ENCODE measurements around the gene MOB1A. TPM values are rescaled to one million over a fixed set of nuclear protein-coding genes. Genes with fewer than 3 reads are reported as not detected.

The MOB1A gene
- total and polyA plus RNA-seq, 2 donors, result 50.1 to 164 TPM

DNA sequence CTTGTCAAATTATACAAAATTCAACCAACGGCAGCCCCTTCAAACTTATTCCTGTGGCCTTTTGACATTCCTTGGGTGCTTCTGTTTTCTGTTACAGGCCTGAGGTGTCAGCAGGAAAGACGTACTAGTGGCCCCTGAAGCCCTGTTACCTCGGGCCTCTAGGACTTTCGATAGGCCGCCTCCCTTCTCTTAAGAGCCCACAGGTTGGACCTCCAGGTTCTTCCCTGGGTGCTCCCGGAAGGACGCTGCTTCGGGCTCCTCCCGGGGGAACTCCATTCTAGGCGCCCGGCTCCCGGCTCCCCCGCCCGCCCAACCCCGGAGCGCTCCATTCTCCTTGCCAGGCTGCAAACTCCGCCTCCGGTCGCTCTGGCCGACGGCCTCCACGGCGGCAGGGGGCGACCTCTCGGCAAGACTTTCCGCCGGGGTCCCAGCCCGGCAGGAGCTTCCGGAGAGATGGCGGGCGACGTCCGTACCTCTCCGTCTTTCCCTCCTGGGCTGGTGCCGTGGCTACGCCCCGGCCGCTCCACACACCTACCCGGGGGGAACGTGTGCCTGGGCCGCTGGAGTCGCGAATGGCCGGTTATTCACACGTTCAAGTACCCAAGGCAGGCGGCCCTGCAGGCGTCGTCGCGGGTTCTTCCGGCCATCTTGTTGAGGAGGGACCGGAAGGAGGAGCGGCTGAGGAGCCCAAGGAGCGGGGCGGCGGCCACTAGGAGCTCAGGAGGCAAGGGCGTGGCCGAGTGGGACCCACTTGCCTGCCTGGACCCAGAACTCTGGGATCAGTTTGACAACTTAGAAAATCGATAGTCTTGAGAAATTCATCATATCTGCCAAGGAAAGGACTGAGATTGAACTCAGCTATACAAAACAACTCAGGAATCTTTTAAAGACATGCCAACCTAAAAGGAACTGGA is 58.5 kb downstream of the MOB1A start:
- WGBS, result 7% methylated on average over 59 of the region's 59 CpGs
- Histone ChIP-seq H3K4me3 (ENCODE audit: low read depth, low read length) (peak overlapping the region; percentile 47), H3K36me3 (ENCODE audit: insufficient read depth) (no peaks in the 10 kb centered on the region), H3K4me1 (ENCODE audit: insufficient read depth) (no peaks in the 10 kb centered on the region), H3K27ac (ENCODE audit: low read depth) (no peak overlapping the region)
- DNase-seq (ENCODE audit: extremely low spot score), result peak; percentile 10

DNA sequence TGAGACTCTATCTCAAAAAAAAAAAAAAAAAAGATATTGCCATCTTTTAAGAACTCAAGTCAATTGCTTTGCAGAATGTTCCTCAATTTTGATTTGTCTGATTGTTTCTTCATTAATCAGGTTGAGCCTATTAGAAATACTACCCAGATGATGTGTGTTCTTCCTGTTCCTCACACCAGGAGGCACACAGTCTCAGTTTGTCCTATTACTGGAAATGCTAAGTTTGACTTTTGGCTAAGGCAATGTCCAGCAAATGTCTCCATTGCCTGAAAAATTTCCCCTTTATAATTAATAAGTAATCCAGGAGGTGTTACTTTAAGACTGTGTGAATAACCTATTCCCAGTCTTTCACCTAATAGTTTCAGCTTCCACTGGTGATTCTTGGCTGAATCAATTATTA is 59.3 kb downstream of the MOB1A start:
- no peak overlapping the region for H3K4me3 ChIP-seq (ENCODE audit: low read depth, low read length)
- no peak overlapping the region for H3K27ac ChIP-seq (ENCODE audit: low read depth)

DNA sequence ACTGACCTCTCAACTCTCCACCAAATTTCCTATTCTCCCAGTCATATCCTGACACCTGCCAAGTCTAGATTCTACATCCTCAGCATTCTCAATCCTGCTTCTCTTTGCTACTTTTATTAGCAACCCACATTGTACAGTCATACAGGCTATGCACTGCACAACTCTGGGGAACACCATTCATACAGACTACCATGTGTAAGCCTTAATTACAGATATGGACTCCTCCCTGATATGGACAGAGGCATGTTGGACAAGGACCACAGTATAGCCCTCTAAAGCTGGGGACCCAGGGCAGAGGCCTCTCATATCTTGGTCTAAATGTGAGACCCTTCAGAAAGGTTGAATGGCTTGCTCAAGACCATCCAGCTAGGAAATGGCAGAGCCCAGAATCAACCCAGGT is 67.3 kb downstream of the MOB1A start:
- no peak for DNase-seq (ENCODE audit: extremely low spot score)
- Histone ChIP-seq H3K4me1 (ENCODE audit: insufficient read depth) (no peaks in the 10 kb centered on the region), H3K27ac (ENCODE audit: low read depth) (no peak overlapping the region), H3K4me3 (ENCODE audit: low read depth, low read length) (no peak overlapping the region), H3K36me3 (ENCODE audit: insufficient read depth) (no peaks in the 10 kb centered on the region)

More for the DNA sequence above, 59.3 kb downstream of the MOB1A start:
- Histone ChIP-seq H3K36me3 (ENCODE audit: insufficient read depth) (no peaks in the 10 kb centered on the region), H3K4me1 (ENCODE audit: insufficient read depth) (no peaks in the 10 kb centered on the region)
- DNase-seq (ENCODE audit: extremely low spot score), result no peak

DNA sequence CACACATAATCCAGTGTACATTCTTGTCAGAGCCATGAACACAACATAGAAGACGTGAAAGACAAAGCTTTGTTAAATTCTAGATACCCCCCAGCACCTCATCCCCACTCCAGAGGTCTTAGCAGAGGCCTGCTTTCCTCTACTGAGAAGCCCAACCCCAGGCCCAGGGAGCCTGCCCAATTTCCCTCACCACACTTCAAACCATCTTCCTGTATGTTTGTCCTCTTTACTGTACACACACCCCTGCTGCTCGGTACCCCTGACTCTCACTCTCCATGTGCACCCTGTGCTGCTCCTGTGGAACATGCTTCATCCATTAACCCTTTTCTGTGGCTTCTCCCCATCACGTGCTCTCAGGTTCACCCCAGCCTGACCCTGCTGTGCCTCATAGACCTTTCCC is 68.1 kb downstream of the MOB1A start:
- Histone ChIP-seq H3K36me3 (ENCODE audit: insufficient read depth) (no peaks in the 10 kb centered on the region), H3K4me1 (ENCODE audit: insufficient read depth) (no peaks in the 10 kb centered on the region), H3K4me3 (ENCODE audit: low read depth, low read length) (no peak overlapping the region), H3K27ac (ENCODE audit: low read depth) (no peak overlapping the region)
- DNase-seq (ENCODE audit: extremely low spot score), result no peak
- WGBS, result 82% methylated on average over 3 of the region's 3 CpGs

DNA sequence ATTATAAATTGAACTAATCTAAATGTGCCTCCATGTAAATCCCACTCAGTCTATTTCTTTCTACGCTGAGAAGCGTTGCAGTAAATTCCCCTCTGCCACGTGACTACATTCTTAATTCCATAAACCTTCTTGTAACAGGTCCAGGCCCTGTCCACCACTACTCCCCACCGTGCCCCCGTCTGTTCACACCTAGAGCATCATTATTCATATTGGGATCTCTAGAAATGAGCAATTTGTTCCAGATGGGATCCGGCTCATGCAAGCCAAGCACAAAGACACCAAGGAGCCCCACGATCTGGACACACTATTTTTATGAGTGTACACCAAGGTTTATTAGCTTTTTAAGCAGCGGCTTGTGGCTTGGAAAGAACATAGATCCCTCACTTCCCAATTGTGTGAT is 69.1 kb downstream of the MOB1A start:
- no peaks in the 10 kb centered on the region for H3K4me1 ChIP-seq (ENCODE audit: insufficient read depth)
- H3K4me3 ChIP-seq (ENCODE audit: low read depth, low read length), result no peak overlapping the region
- 65% methylated on average over 8 of the region's 8 CpGs for WGBS
- no peak for DNase-seq (ENCODE audit: extremely low spot score)
- no peaks in the 10 kb centered on the region for H3K36me3 ChIP-seq (ENCODE audit: insufficient read depth)
- H3K27ac ChIP-seq (ENCODE audit: low read depth), result no peak overlapping the region

DNA sequence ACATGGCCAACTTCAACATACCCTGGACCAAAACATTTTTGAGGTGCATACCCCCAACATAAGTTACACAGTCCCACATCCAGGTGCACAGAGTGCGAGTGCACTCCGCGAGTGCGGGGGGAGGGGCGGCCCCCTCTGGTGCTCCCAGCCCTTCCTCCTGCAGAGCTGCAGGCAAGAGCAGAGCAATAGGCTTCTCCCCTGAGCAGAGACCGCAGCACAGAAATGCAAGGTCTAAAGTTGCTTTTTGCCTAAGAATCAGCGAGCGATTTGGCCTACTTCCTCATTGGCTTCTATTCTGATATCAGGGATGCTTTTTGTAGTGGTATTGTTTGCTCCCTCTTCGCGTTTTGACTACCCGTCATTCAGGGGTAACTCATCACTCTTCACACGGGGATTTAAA is 71.6 kb downstream of the MOB1A start:
- Histone ChIP-seq H3K4me1 (ENCODE audit: insufficient read depth) (no peaks in the 10 kb centered on the region), H3K4me3 (ENCODE audit: low read depth, low read length) (no peak overlapping the region), H3K36me3 (ENCODE audit: insufficient read depth) (no peaks in the 10 kb centered on the region), H3K27ac (ENCODE audit: low read depth) (no peak overlapping the region)
- 58% methylated on average over 12 of the region's 12 CpGs for WGBS
- no peak for DNase-seq (ENCODE audit: extremely low spot score)

DNA sequence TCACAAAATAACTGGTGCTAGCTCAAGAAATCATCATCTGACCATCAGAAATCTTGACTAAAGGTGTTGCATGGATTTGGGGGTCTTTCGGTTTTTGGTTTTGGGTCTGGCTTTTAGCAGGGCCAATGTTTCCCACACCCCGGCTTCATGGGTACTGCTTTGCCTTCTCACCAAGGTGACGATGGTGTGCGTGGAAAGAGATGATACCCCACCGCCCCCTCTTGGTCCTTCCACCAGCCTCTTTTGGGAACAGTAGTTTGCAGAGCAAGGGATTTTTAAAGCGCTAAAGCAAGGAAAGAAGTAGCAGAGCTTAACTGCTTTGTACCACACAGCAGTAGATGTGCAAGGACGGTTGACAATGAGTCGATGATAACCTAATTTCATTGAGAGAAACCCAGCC is 73.3 kb downstream of the MOB1A start:
- 94% methylated on average over 8 of the region's 8 CpGs for WGBS
- Histone ChIP-seq H3K27ac (ENCODE audit: low read depth) (no peak overlapping the region), H3K4me3 (ENCODE audit: low read depth, low read length) (no peak overlapping the region), H3K36me3 (ENCODE audit: insufficient read depth) (peaks cover 6% of the 10 kb centered on the region), H3K4me1 (ENCODE audit: insufficient read depth) (no peaks in the 10 kb centered on the region)
- DNase-seq (ENCODE audit: extremely low spot score), result no peak

DNA sequence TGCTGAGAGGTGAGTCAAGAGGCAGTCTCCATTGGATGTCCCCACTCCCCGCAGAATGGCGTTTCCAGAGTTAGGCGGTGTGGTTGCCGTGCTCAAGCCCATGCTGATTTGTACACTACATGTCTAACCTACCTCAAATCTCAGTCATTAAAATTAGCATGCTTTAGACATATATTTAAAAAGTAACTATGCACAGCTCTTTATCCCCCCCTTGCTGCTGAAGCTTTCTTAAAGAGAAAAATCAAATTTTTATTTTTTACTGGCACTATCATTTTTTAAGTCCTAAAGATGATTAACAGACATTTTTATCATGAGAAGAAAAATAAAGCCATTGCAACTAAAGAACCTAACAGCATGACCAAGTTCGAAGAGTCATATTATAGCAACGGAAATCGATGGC is 73.8 kb downstream of the MOB1A start:
- Histone ChIP-seq H3K36me3 (ENCODE audit: insufficient read depth) (peaks cover 6% of the 10 kb centered on the region), H3K27ac (ENCODE audit: low read depth) (no peak overlapping the region), H3K4me1 (ENCODE audit: insufficient read depth) (no peaks in the 10 kb centered on the region), H3K4me3 (ENCODE audit: low read depth, low read length) (no peak overlapping the region)
- WGBS, result 90% methylated on average over 7 of the region's 7 CpGs
- DNase-seq (ENCODE audit: extremely low spot score), result no peak

DNA sequence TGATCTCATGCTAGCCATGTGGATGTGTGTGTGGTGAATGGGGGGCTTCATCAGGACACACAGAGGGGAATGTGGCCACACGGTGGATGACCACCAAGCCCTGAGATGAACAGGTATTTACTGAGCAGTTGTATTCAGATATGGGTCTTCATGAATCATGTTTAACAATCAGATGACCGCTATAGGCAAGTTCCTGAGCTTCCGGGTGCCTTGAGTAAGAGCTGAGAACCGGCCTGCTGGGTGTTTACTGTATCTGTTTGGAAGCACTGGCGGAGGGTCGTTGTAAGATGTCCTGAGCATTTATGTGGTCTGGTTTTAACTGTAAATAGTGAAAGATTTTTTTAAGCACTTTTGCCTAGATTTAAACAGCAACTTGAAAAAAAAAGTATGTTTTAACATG is 74.9 kb downstream of the MOB1A start:
- no peak overlapping the region for H3K27ac ChIP-seq (ENCODE audit: low read depth)
- no peaks in the 10 kb centered on the region for H3K4me1 ChIP-seq (ENCODE audit: insufficient read depth)
- no peak for DNase-seq (ENCODE audit: extremely low spot score)
- H3K4me3 ChIP-seq (ENCODE audit: low read depth, low read length), result no peak overlapping the region
- 78% methylated on average over 6 of the region's 6 CpGs for WGBS
- peaks cover 6% of the 10 kb centered on the region for H3K36me3 ChIP-seq (ENCODE audit: insufficient read depth)

Other genes starting within 250 kb of the MOB1A start
- gene TET3, start 194.0 kb downstream of the MOB1A start, total RNA-seq, result 9.1 TPM
- gene TET3, start 194.0 kb downstream of the MOB1A start, polyA plus RNA-seq, result 2.5 TPM
- gene BOLA3, start 31.0 kb downstream of the MOB1A start, total RNA-seq, result 20.2 TPM
- gene BOLA3, start 31.0 kb downstream of the MOB1A start, polyA plus RNA-seq, result 38.1 TPM
- gene MTHFD2, start 19.7 kb upstream of the MOB1A start, total RNA-seq, result 58.3 TPM
- 71.6 TPM for gene MTHFD2, start 19.7 kb upstream of the MOB1A start, polyA plus RNA-seq
- 3.8 TPM for gene SLC4A5, start 164.5 kb upstream of the MOB1A start, total RNA-seq
- gene SLC4A5, start 164.5 kb upstream of the MOB1A start, polyA plus RNA-seq, result 0.92 TPM
- 62.1 TPM for gene DCTN1, start 201.4 kb upstream of the MOB1A start, total RNA-seq
- 118 TPM for gene DCTN1, start 201.4 kb upstream of the MOB1A start, polyA plus RNA-seq
- gene C2orf81, start 242.7 kb upstream of the MOB1A start, total RNA-seq, result 0.74 TPM
- 4.9 TPM for gene C2orf81, start 242.7 kb upstream of the MOB1A start, polyA plus RNA-seq
- gene WDR54, start 242.9 kb upstream of the MOB1A start, total RNA-seq, result 7.8 TPM
- gene WDR54, start 242.9 kb upstream of the MOB1A start, polyA plus RNA-seq, result 21.5 TPM